Keratinocyte (primary cell): ENCODE data around the gene PMEPA1.

ENCODE experiments used
- EZH2 ChIP-seq: IDR thresholded peaks from one replicate; pipeline ENCODE4 v1.6.1; 2012; ENCODE audit warnings: inconsistent platforms, mild to moderate bottlenecking, low read length, moderate library complexity
- TF ChIP-seq, protein P1 (sequence below), 3 experiments: IDR thresholded peaks in 1 of 3; conservative IDR thresholded peaks in 1 of 3; optimal IDR thresholded peaks in 1 of 3; 2 replicates in 2 of 3; 3 replicates in 1 of 3; pipeline versions ENCODE3 to v1.5.1; 2011; ENCODE audit warnings: low read length in 3 of 3, mild to moderate bottlenecking in 3 of 3, moderate library complexity in 2 of 3, control low read depth in 1 of 3, inconsistent platforms in 1 of 3; ENCODE audit not compliant: insufficient read depth in 2 of 3; ENCODE audit errors: extremely low read depth in 1 of 3

DNA sequence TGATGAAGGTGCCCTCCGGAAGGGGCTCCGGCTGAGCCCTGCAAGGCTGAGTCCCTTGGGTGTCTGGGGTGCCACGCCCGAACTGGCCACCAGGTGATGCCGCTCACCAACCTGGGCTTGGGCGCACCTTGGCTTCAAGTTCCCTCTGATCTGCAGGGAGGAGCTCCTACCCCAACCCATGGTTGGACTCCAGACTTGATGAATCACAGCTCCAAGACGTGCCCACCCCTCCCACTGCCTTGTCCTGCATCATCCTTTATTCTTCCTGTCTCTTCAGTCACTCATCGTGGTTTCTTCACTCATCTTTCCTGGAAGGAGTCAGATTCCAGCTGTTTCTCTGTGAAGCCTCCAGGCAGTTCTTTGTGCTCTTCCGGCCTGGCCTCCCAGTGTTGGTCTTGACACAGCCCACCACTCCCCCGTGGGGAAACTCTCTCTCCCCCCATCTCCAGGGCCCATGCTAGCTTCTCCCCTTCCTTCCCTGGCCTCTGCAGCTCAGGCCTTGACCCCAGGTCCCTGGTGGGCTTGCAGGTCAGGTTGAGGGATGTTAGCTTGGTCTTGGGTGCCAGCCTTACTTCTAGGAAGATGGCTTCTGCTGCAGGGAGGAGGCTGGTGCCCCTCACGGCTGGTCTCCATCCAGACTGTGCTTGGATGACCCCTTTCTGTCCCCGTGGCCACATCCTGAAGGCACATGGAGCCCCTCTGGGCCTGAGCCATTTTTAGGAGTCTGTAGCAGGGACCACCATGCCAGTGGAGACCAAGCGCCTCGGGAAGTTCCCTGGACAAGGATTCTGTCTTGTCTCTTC lies 87.0 kb downstream of the PMEPA1 start:
- TF ChIP-seq, protein P1, sequence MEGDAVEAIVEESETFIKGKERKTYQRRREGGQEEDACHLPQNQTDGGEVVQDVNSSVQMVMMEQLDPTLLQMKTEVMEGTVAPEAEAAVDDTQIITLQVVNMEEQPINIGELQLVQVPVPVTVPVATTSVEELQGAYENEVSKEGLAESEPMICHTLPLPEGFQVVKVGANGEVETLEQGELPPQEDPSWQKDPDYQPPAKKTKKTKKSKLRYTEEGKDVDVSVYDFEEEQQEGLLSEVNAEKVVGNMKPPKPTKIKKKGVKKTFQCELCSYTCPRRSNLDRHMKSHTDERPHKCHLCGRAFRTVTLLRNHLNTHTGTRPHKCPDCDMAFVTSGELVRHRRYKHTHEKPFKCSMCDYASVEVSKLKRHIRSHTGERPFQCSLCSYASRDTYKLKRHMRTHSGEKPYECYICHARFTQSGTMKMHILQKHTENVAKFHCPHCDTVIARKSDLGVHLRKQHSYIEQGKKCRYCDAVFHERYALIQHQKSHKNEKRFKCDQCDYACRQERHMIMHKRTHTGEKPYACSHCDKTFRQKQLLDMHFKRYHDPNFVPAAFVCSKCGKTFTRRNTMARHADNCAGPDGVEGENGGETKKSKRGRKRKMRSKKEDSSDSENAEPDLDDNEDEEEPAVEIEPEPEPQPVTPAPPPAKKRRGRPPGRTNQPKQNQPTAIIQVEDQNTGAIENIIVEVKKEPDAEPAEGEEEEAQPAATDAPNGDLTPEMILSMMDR (optimal IDR thresholded peaks at IDR 0.05 in 1 of 3, IDR thresholded peaks at IDR 0.05 in 1 of 3, conservative IDR thresholded peaks at IDR 0.05 in 1 of 3; ENCODE audit: extremely low read depth in 1 of 3, insufficient read depth in 2 of 3, low read length in 3 of 3) = peak; percentile 98 to 99 (median 98)
- no peak for TF ChIP-seq EZH2
